HG02759 (cell line): Measurements from ENCODE around the gene MEPCE.

ENCODE experiments used
- ATAC-seq: cut with Tn5 transposase; IDR thresholded peaks from one replicate; pipeline ENCODE4 v1.9.1; 2021; ENCODE audit warnings: mild to moderate bottlenecking, moderate library complexity; ENCODE audit not compliant: unreplicated experiment

MEPCE gene

GRCh38 chr7:100481466-100481865 lies 51.8 kb downstream of the MEPCE start:
- ATAC-seq, result no peak

- ATAC-seq, result no peak
These were observed 53.1 kb downstream of the MEPCE start for GRCh38 chr7:100482728-100483089.

- ATAC-seq, result peak; percentile 56
These were observed 53.6 kb downstream of the MEPCE start for GRCh38 chr7:100483090-100483721.
